ENCODE data around the gene PALM.

DNA sequence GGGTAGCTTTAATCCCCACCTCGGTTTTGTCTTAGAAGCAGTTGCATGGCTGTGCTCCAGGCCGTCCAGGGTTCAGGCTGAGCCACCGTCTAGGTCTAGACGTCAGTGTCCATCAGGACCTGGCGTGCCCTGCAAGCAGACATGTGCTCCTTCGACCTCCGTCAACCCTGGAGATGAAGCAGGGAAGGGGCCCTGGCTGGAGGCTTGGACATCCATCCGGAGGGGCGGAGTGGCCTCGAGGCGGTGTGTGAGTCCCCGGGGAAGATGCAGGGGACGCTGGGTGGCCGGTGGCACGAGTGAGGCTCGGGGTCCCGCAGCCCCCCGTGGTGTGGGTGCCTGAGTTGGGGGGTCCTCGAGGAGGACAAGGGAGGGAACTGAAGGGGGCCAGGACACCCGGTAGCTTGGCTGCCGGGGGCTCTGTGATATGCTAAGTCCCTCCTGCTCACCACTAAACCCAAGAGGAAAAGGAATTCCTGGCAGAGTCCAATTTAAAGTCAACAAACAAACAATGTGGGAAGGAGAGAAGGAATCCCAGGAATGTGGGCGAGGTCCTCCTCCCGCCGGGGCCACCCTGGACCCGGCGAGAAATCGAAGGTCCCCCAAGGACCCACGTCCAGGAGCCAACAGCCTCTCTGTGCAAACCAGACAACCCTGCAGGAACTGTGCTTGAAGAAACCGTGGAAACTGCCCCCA is 73.6 kb downstream of the PALM start:
- TF ChIP-seq CTBP1 (IDR thresholded peaks at IDR 0.05; ENCODE audit: borderline replicate concordance) (no peak), TARDBP (IDR thresholded peaks at IDR 0.05) (no peak), SUZ12 (IDR thresholded peaks at IDR 0.05) (no peak), SP1 (IDR thresholded peaks at IDR 0.05) (no peak), BHLHE40 (IDR thresholded peaks at IDR 0.05; ENCODE audit: borderline replicate concordance) (no peak), FOXK2 (IDR thresholded peaks at IDR 0.05) (no peak), FOXA1 (IDR thresholded peaks at IDR 0.05) (no peak), ZNF384 (IDR thresholded peaks at IDR 0.05) (no peak), FOXM1 (IDR thresholded peaks at IDR 0.05; ENCODE audit: borderline replicate concordance) (no peak), NFRKB (IDR thresholded peaks at IDR 0.05) (no peak), LEF1 (IDR thresholded peaks at IDR 0.05; ENCODE audit: borderline replicate concordance) (no peak)
